HUDEP-2 (cell line): ENCODE data around the gene LCMT1.
"Not testable (repeated sequence)": the region's sequence is repeated elsewhere in the genome, so short reads cannot be mapped to it uniquely, and the experiment has no call there.

Experiments
- DNase-seq, 76 experiments: peaks; one replicate each; lab custom pipeline; 2025; ENCODE audit not compliant: unreplicated experiment in 76 of 76; lab: John Stamatoyannopoulos, UW

LCMT1 gene

DNA sequence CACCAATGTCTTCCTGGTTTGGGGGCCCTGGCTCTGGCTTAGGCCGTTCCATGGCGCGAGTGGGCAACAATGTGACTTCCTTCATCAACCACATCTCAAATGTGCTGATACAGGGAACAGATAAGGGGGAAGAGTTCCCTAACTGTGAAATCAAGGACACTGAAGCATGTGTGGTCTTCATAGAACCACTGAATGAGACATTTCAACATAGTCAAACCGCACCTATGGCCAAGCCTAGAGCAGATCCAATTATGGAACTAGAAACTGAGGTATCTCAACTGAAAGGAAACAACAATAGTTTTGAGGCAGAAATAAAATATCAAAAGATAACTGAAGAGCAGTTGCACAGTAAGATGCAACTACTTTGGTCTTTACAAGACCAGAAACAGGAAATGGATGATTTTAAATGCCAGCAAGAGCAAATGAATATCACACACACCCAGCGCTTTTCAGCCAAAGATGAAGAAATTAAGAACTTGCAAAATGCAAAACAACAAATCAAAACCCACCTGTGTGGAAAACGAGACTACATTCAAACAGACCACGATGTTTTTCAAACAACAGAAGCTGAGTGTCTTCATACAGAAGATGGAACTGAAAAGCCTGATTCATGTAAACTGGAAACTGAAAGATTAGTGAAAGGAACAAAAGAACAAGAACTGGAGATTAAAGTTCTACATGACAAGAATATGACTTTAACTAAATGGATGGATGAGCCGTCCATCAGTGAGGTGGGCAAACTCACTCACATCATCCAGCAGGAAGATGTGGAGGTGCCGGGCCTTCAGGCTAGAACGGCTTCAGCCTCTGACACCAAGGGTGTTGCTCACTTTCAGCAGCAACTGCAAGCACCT, 18.1 kb upstream of the LCMT1 start:
- DNase-seq: no peak

DNA sequence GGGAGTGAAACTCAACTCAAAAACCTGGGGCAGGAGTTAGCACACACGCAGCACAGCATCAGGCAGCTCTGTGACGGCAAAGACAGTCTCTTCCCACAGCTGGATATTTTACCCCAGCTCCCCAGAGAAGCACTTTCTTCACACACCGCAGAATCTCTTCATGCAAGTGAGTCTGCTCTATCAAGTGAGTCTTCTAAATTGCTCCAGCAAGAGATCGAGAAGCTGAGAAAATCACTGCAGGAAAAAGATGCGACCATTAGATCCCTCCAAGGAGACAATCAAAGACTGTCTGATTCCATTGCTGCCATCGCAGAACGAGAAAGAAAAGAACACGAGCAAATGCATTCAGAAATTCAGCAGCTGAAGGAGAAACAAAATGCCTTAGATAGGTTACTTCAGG, 16.9 kb upstream of the LCMT1 start:
- DNase-seq: no peak

DNA sequence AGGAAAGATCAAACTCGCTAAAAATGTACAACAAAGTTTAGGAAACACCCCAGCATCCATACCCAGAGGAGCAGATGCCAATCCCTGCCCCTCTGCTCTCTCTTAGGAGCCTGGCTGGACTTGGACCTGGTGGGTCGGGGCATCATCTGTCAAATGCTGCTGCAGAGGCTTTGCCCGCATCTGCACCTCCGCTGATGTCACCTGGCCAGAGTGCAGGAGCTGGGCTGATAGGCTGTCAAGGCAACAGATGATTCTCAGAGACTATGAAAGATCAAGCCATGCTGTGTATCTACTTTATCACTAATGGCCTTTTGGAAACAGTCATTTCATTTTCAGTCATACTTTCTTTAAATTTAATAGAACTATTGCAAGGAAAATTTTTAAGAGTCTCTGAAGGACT, 15.9 kb upstream of the LCMT1 start:
- no peak for DNase-seq

DNA sequence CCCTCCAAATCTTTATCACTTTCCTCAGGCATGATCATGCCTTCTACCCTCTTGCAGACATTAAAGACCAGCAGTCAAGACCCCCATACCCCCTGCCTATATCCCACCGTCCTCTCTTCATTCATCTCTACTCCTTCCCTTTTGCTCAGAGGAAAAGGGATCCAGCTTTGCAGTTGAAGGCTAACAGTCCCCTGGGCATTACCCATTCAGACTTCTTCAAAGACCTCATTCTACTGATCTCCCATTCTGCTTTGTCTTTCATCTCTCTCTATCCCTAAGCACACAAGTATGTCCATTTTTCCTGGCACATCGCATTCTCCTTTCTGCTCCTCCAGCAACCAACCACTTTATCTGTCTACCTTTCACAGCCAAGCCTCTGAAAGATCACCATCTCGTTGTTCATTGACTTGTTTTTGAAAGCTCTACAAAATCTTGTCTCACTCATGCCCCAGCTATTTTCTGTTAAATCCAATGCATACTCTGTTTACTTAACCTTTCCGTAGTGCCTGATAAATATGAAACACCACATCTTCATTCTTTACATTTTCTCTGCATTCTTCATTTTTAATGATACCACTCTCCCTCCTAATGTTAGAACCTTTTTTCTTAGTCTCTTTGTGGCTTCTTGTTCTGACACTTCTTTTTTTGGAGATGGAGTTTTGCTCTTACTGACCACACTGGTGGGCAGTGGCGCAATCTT, 14.1 kb upstream of the LCMT1 start:
- no peak for DNase-seq

GRCh38 chr16:25100511-25100910, 11.0 kb upstream of the LCMT1 start:
- DNase-seq: no peak

DNA sequence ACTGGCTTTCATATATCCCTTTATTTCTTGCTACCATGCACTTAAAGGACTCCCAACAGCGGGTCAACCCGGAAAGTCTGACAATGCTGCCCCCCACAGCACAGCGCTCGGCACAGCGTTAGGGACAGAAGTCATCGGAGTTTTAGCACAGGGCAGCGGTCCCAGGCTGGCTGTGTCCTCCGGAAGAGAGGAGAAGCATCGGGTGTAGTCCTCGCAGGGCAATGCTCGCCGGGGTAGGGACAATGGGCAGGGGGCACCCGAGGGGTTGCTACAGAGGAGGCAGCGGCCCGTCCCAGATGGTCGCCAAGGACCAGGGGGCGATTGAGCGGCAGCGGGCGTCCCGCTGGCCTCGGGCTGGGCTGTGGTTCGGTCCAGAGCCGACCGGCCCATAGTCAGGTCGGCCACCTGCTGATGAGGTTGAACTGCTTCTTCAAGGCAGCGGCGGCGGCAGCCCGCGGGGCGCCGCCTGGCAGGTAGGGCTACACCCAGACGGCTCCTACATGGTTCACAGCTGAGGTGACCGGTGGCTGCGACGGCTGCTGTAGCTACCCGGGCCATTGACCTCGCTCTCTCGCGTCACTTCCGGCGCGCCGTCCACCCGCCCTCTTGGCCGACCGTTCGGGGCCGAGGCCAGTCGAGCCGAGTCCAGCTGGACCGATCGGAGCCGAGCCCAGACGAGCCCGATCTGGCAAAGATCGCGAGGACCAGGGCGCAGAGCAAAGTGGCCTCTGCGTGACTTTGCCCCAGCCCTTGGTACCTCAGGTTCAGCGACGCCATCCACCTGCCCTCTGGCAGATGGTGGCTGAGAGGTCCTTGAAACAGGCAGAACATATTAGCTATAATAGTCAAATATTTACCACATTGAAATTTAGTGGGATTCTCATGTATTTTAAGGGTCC, 4.7 kb upstream of the LCMT1 start:
- DNase-seq: peak in 74 of 76 experiments; percentile 43 to 92 (median 83)

- DNase-seq: no peak
These were observed 4.1 kb upstream of the LCMT1 start for GRCh38 chr16:25107466-25107792.

DNA sequence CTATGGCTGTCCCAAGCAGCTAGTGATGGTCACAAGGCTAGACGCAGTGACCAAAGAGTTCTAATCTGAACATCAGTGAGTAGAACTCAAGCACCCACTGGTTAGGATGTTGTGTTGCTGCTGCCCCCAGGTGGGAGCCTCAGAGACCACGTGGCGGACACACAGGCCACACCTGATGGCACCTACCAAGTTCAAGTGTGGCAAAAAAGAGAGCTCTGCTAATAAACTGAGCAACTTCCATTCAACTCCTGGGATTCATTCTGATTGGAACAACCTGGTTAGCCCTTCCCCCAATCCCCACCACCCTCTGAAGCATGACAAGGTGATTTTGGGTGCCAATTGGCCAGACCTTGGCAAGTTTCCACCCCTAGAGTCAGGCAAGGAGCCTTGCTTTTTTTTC, 3.5 kb upstream of the LCMT1 start:
- peak in 35 of 76 experiments; percentile 4 to 43 (median 16) for DNase-seq

DNA sequence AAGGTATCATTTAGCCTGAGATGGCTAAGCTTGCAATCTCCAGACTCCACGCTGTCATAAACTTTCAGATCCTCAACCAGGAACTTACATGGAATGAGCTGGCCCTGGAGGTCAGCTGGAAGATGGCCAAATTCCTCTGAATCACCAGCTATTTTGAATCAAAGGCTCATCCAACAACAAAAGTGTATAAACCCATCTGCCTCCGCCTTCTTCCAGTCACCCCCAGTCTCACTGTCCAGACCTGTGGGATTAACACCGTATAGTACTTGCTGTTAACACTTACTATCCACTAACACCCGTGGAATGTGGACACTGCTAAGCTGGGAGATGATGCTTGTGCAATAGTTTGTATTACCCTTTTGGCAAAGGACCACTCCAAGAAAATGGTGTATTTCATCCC, 1.9 kb upstream of the LCMT1 start:
- peak in 6 of 76 experiments; percentile 0 to 15 (median 5) for DNase-seq

GRCh38 chr16:25110387-25110947, 1.1 kb upstream of the LCMT1 start:
- no peak for DNase-seq

DNA sequence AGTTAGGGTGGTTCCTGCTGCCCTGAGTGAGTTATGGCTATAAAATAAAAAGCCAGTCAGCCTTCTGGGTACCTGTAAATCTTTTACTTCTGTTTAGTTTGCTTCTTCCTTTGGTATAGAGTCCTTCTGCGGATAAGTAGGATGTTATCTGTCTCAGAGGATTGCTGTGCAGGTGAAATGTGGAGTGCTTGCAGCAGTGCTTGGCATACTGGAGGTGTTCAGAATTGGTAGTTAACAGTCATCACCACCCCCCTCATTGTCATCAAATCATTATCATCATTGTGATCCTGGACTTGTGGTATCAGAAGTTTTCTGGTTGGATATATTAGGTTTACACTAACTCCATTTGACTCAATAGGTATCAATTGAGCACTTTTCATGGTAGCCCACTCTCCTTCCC, 2.6 kb downstream of the LCMT1 start:
- no peak for DNase-seq

DNA sequence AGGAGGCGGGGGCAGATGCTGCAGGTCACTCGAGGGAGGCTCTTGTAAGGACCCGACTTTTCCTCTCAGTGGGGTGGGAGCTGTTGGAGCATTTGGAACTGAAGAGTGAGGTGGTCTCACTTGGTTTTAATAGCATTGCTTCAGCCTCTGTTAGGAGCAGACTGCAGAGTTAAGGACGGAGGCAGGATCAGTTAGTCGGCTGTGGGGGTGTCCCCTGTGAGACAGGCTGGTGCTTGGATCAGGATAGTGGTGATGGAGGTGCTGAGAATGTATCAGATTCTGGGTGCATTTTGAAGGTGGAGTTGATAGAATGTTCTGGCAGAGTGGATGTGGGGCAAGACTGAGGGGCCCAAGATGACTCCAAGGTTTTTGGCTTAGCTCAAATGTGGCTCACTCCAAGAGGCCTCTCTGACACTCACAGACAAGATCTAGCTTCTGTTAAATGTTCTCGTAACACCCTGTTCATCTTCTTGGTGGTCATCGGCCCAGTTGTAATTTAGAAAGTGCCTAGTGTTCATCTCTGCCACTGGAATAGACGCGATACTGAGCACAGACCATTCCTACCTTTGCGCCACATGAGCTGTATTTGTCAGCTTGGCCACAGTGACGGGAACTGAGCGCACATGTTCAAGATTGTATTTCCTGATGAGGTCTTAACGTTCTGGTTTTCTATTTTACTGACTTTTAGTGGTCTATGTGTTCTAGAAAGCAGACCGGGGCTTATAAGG, 7.5 kb downstream of the LCMT1 start:
- DNase-seq: no peak

GRCh38 chr16:25121824-25122600, 10.5 kb downstream of the LCMT1 start:
- DNase-seq: no peak

GRCh38 chr16:25124503-25124902, 13.0 kb downstream of the LCMT1 start:
- DNase-seq: no peak

DNA sequence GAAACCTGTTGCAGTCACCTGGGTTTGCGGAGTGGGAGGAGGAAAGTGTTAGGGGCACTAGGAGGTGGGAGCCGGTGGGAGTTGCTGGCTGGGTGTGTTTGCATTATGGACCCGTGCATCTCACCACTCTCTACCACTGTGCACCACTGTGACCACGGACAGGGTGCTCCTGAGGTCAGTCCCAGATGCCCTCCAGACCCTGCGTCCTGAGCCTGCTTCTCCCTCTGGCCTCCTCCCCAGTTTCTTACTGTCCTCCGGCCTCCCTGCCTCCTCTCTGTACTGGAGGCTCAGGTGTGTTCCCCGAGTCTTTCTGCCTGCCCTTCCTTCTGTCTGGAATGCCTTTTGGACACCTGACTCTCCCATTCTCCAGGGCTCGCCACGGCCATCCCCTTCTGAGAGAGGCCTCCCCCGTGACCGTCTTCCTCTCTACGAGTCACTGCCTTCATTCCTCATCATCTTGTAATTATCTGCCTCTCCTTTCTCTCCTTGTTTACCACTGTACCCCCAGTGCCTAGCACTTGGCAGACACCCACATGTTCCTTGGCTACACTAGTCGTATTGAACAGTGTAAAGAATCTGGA, 14.6 kb downstream of the LCMT1 start:
- DNase-seq: not testable (repeated sequence)

DNA sequence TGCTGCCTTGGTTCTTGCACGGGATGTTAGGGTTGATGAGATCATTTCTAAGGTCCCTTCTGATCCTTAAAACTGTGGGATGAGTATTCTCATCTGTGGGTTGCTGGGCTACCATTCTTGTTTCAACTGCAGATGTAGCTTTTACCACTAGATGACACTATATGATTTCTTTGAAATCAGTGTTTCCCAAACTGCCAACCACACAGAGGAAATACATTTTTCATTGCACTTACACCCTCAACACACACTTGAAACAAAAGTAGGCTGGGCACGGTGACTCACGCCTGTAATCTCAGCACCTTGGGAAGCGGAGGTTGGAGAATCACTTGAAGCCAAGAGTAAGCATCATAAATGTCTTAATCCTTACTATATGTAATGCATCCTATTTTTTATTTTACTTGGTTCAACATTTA, 15.3 kb downstream of the LCMT1 start:
- DNase-seq: peak in 9 of 76 experiments; percentile 2 to 35 (median 10)

DNA sequence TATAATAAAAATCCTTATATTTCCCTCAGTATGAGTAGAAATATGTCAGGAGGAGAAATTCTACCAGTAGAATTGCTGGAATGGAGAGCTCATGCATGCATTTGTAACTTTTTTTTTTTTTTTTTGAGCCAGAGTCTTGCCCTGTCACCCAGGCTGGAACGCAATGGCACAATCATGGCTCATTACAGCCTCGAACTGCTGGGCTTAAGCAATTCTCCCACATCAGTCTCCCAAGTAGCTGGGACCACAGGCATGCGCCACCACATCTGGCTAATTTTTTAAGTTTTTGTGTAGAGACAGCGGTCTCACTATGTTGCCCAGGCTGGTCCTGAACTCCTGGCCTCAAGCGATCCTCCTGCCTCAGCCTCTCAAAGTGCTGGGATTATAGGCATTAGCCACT, 21.2 kb downstream of the LCMT1 start:
- not testable (repeated sequence) for DNase-seq

- DNase-seq: no peak
These were observed 22.7 kb downstream of the LCMT1 start for GRCh38 chr16:25134166-25134700.
